T-helper 2 cell (primary cell): ENCODE data around the gene TEAD1.

Experiments
- DNase-seq, 5 experiments: peaks; one replicate each; pipeline versions ENCODE4 v3.0.0 to v3.0.0-alpha.2; 2012 to 2022

The TEAD1 gene

GRCh38 chr11:12909879-12910278 is 235.7 kb downstream of the TEAD1 start:
- DNase-seq: no peak

- no peak for DNase-seq
Observed at GRCh38 chr11:12914400-12914912, 240.2 kb downstream of the TEAD1 start.

GRCh38 chr11:12915093-12915492 is 240.9 kb downstream of the TEAD1 start:
- no peak for DNase-seq

GRCh38 chr11:12917822-12918221 is 243.6 kb downstream of the TEAD1 start:
- DNase-seq: no peak

GRCh38 chr11:12918667-12919066 is 244.4 kb downstream of the TEAD1 start:
- no peak for DNase-seq

- DNase-seq: no peak
Observed at GRCh38 chr11:12922418-12922817, 248.2 kb downstream of the TEAD1 start.

GRCh38 chr11:12922980-12923507 is 248.8 kb downstream of the TEAD1 start:
- DNase-seq: no peak

- no peak for DNase-seq
Observed at GRCh38 chr11:12924650-12925049, 250.4 kb downstream of the TEAD1 start.

GRCh38 chr11:12925520-12925919 is 251.3 kb downstream of the TEAD1 start:
- no peak for DNase-seq

- no peak for DNase-seq
Observed at GRCh38 chr11:12927221-12927620, 253.0 kb downstream of the TEAD1 start.

- DNase-seq: no peak
Observed at GRCh38 chr11:12927886-12928285, 253.7 kb downstream of the TEAD1 start.

- no peak for DNase-seq
Observed at GRCh38 chr11:12930850-12931249, 256.6 kb downstream of the TEAD1 start.

- DNase-seq: no peak
Observed at GRCh38 chr11:12932485-12932884, 258.3 kb downstream of the TEAD1 start.

- no peak for DNase-seq
Observed at GRCh38 chr11:12936200-12936599, 262.0 kb downstream of the TEAD1 start.

GRCh38 chr11:12938590-12939247 is 264.5 kb downstream of the TEAD1 start:
- no peak for DNase-seq

GRCh38 chr11:12941671-12942070 is 267.4 kb downstream of the TEAD1 start:
- DNase-seq: no peak

GRCh38 chr11:12942157-12942556 is 267.9 kb downstream of the TEAD1 start:
- no peak for DNase-seq

GRCh38 chr11:12943311-12943710 is 269.1 kb downstream of the TEAD1 start:
- DNase-seq: no peak

GRCh38 chr11:12944889-12945288 is 270.7 kb downstream of the TEAD1 start:
- DNase-seq: no peak

- DNase-seq: no peak
Observed at GRCh38 chr11:12949453-12949852, 275.2 kb downstream of the TEAD1 start.

GRCh38 chr11:12950670-12951069 is 276.4 kb downstream of the TEAD1 start:
- no peak for DNase-seq

GRCh38 chr11:12951376-12951775 is 277.2 kb downstream of the TEAD1 start:
- no peak for DNase-seq

- no peak for DNase-seq
Observed at GRCh38 chr11:12952094-12952493, 277.9 kb downstream of the TEAD1 start.

- DNase-seq: no peak
Observed at GRCh38 chr11:12958986-12959385, 284.8 kb downstream of the TEAD1 start.

- DNase-seq: no peak
Observed at GRCh38 chr11:12961615-12962014, 287.4 kb downstream of the TEAD1 start.
